GM12878 (cell line): Measurements from ENCODE around the gene TRIL. TPM values are rescaled to one million over a fixed set of nuclear protein-coding genes. Genes with fewer than 3 reads are reported as not detected.

Source experiments
- MEF2B ChIP-seq: fragments of 450-650 bp; IDR thresholded peaks from 2 replicates; pipeline ENCODE4 v1.6.1; 2018; ENCODE audit warnings: mild to moderate bottlenecking, moderate library complexity; ENCODE audit not compliant: partially characterized antibody, poor library complexity, severe bottlenecking
- NFYB ChIP-seq: IDR thresholded peaks from 2 replicates; pipeline ENCODE4 v1.6.1; 2011; ENCODE audit warnings: low read depth, mild to moderate bottlenecking, low read length, improper control_type of control experiment, moderate library complexity; ENCODE audit not compliant: insufficient read depth
- NR2F1 ChIP-seq: fragments of 450-650 bp; conservative IDR thresholded peaks from 2 replicates; pipeline ENCODE4 v1.6.1; 2017; ENCODE audit warnings: mild to moderate bottlenecking
- SMC3 ChIP-seq: IDR thresholded peaks from 2 replicates; pipeline ENCODE4 v1.6.1; 2011; ENCODE audit warnings: low read length, improper control_type of control experiment, borderline replicate concordance
- polyA plus RNA-seq, 11 experiments: library from polyadenylated mRNA; depleted of rRNA in 4 of 11; unstranded in 6 of 11; stranded (reverse) in 5 of 11; fragments of >200 nt; fragmentation: Nextera tagmentation in 4 of 11; fragmentation: Illumina TruSeq in 1 of 11; extraction: Ambion mirVana in 4 of 11; extraction: Trizol in 1 of 11; gene quantifications; 1 replicate in 1 of 11; 2 replicates in 10 of 11; pipeline versions ENCODE4 v1.2.1 to v1.2.3, GENCODE V29; 2011 to 2016; ENCODE audit warnings: inconsistent platforms in 2 of 11, missing spikeins in 2 of 11, low read depth in 1 of 11
- total RNA-seq, 4 experiments: library from RNA; depleted of rRNA in 3 of 4; stranded (reverse); fragments of >200 nt in 3 of 4; fragmentation: Illumina TruSeq in 1 of 4; extraction: Trizol in 1 of 4; gene quantifications; 2 replicates each; pipeline versions ENCODE4 v1.2.1 to v1.2.3, GENCODE V29; 2013 to 2021
- TF ChIP-seq, protein P1 (sequence below): IDR thresholded peaks from 2 replicates; pipeline ENCODE4 v1.6.1; 2011; ENCODE audit warnings: low read depth, low read length, improper control_type of control experiment, borderline replicate concordance
- TF ChIP-seq, protein P2 (sequence below), 3 experiments: IDR thresholded peaks in 2 of 3; conservative IDR thresholded peaks in 1 of 3; 2 replicates each; pipeline ENCODE4 v1.5.1; 2011; ENCODE audit warnings: low read depth in 3 of 3, low read length in 3 of 3, mild to moderate bottlenecking in 3 of 3, control low read depth in 2 of 3, moderate library complexity in 2 of 3, inconsistent platforms in 1 of 3, mixed read lengths in 1 of 3; ENCODE audit not compliant: control insufficient read depth in 2 of 3, insufficient read depth in 1 of 3; ENCODE audit errors: extremely low read depth in 1 of 3
- TF ChIP-seq, protein P3 (sequence below): IDR thresholded peaks from 2 replicates; pipeline ENCODE4 v1.6.1; 2012; ENCODE audit warnings: improper control_type of control experiment, low read depth, low read length; ENCODE audit not compliant: insufficient replicate concordance

TRIL gene
- total and polyA plus RNA-seq, 10 of the 15 experiments (the other 5 are each of a cell fraction or from before 2014, with no cell fraction given) = not detected

DNA sequence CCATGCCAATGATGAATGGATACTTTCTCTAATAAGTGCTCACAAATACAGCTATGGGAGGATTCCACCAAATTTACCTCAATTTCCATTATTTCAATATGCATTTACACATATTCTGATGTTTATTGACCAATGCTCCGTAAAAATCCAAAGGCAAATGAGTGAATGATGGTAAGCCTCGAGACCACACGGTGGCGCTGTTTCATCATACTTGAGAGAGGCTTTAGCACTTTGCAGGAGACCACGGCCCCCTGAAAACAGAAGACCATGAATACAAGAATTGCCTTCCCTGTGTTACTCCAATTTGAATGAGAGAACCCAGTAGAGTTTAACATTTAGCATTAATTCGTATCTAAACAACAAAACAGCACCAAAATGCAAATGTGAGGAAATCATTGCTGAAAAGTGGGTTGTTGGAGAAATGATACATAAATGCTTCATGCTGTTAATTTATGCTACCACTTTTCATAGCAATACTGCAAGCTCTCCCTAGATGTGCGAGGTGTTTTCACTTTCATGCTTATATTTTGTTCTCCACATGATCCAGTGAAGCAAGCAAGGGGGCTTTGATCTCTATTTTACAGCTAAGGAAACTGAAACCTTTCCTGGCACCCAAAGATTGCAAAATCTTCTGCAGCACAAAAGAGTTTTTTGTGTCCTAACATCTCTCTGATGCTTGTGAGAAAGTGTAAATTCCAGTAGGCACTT lies 35.4 kb downstream of the TRIL start (continued):
- TF ChIP-seq, protein P1, sequence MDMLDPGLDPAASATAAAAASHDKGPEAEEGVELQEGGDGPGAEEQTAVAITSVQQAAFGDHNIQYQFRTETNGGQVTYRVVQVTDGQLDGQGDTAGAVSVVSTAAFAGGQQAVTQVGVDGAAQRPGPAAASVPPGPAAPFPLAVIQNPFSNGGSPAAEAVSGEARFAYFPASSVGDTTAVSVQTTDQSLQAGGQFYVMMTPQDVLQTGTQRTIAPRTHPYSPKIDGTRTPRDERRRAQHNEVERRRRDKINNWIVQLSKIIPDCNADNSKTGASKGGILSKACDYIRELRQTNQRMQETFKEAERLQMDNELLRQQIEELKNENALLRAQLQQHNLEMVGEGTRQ = no peak
- TF ChIP-seq, protein P2, sequence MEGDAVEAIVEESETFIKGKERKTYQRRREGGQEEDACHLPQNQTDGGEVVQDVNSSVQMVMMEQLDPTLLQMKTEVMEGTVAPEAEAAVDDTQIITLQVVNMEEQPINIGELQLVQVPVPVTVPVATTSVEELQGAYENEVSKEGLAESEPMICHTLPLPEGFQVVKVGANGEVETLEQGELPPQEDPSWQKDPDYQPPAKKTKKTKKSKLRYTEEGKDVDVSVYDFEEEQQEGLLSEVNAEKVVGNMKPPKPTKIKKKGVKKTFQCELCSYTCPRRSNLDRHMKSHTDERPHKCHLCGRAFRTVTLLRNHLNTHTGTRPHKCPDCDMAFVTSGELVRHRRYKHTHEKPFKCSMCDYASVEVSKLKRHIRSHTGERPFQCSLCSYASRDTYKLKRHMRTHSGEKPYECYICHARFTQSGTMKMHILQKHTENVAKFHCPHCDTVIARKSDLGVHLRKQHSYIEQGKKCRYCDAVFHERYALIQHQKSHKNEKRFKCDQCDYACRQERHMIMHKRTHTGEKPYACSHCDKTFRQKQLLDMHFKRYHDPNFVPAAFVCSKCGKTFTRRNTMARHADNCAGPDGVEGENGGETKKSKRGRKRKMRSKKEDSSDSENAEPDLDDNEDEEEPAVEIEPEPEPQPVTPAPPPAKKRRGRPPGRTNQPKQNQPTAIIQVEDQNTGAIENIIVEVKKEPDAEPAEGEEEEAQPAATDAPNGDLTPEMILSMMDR (IDR thresholded peaks at IDR 0.05 in 2 of 3, conservative IDR thresholded peaks at IDR 0.05 in 1 of 3; ENCODE audit: control insufficient read depth in 2 of 3, extremely low read depth in 1 of 3, insufficient read depth in 1 of 3, low read depth in 3 of 3, low read length in 3 of 3) = peak; percentile 71 to 89 (median 85)
- TF ChIP-seq NR2F1 (no peak), SMC3 (peak; percentile 73), NFYB (no peak), MEF2B (no peak)
- TF ChIP-seq, protein P3, sequence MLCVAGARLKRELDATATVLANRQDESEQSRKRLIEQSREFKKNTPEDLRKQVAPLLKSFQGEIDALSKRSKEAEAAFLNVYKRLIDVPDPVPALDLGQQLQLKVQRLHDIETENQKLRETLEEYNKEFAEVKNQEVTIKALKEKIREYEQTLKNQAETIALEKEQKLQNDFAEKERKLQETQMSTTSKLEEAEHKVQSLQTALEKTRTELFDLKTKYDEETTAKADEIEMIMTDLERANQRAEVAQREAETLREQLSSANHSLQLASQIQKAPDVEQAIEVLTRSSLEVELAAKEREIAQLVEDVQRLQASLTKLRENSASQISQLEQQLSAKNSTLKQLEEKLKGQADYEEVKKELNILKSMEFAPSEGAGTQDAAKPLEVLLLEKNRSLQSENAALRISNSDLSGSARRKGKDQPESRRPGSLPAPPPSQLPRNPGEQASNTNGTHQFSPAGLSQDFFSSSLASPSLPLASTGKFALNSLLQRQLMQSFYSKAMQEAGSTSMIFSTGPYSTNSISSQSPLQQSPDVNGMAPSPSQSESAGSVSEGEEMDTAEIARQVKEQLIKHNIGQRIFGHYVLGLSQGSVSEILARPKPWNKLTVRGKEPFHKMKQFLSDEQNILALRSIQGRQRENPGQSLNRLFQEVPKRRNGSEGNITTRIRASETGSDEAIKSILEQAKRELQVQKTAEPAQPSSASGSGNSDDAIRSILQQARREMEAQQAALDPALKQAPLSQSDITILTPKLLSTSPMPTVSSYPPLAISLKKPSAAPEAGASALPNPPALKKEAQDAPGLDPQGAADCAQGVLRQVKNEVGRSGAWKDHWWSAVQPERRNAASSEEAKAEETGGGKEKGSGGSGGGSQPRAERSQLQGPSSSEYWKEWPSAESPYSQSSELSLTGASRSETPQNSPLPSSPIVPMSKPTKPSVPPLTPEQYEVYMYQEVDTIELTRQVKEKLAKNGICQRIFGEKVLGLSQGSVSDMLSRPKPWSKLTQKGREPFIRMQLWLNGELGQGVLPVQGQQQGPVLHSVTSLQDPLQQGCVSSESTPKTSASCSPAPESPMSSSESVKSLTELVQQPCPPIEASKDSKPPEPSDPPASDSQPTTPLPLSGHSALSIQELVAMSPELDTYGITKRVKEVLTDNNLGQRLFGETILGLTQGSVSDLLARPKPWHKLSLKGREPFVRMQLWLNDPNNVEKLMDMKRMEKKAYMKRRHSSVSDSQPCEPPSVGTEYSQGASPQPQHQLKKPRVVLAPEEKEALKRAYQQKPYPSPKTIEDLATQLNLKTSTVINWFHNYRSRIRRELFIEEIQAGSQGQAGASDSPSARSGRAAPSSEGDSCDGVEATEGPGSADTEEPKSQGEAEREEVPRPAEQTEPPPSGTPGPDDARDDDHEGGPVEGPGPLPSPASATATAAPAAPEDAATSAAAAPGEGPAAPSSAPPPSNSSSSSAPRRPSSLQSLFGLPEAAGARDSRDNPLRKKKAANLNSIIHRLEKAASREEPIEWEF = no peak
